Adrenal gland (tissue), 5 donors: ENCODE data around the gene SMIM23.

Experiments used
- CTCF ChIP-seq, 6 experiments: fragments of 450-650 bp in 4 of 6; fragments of 200-600 bp in 2 of 6; sonication (generic) in 1 of 6; IDR thresholded peaks; 1 replicate in 5 of 6; 2 replicates in 1 of 6; pipeline versions ENCODE4 v1.5.1 to v1.8.0; 2016 to 2021; ENCODE audit warnings: antibody characterized with exemption in 6 of 6, mild to moderate bottlenecking in 2 of 6, moderate library complexity in 1 of 6
- POLR2A ChIP-seq, 2 donors: fragments of 450-650 bp; IDR thresholded peaks; one replicate each; pipeline ENCODE4 v1.6.1; 2017; ENCODE audit warnings: antibody characterized with exemption in 2 of 2, mild to moderate bottlenecking in 2 of 2, moderate library complexity in 1 of 2
- donor health status: DM: no; HTN: no; CAD: no.

DNA sequence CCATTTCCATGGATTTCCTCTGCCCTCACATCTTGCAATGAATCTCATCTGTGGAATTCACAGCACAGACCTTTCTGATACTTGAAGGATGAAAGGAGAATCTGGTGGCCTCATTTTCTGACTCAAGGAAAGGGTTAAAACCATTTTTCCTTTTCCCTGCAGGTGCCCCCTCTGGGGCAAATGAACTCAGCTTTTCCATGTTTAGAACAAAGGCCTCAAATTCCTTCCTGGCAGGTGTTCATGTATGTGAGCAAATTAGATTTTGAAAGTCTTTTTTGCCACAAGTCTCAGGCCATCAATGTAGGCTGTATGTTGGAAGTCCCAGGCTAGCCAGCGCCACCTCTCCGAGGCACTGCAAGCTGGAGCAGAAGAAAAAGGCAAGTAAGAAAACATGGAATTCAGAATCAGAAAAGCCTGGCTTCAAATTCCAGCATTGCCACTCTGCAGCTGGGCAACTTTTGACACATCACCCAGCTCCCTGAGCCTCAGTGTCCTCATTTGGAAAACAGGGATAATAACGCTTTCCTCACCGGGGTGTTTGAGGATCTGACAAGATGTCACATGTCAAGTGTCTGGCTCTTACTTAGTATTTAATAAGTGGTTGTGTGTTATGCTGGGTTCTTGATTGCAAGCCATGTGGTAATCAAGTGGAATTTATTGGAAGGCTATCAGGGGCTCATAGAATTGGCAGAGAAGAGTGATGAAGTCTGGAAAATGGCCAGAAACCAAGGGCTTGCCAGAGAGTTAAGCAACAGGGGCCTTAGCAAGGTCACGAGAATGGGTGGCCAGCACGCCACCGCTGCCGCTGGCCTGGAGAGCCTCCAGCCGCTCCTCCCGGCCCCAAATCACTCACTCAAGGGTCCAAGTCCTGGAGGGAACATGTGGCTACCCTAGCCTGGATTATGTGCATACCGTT is 48.4 kb upstream of the SMIM23 start:
- TF ChIP-seq CTCF (IDR thresholded peaks at IDR 0.05) = no peak
- TF ChIP-seq POLR2A (IDR thresholded peaks at IDR 0.05) = no peak
